H1 (cell line): ENCODE results near the gene KLB. TPM values are rescaled to one million over a fixed set of nuclear protein-coding genes. Genes with fewer than 3 reads are reported as not detected.

Experiments
- CHD2 ChIP-seq: IDR thresholded peaks from 2 replicates; pipeline ENCODE4 v1.6.1; 2012; ENCODE audit warnings: low read length, improper control_type of control experiment
- NANOG ChIP-seq: IDR thresholded peaks from 2 replicates; pipeline ENCODE4 v1.6.1; 2011; ENCODE audit warnings: low read length, low read depth, mild to moderate bottlenecking, inconsistent platforms; ENCODE audit not compliant: insufficient read depth, poor library complexity, severe bottlenecking
- RXRA ChIP-seq: IDR thresholded peaks from 2 replicates; pipeline ENCODE4 v1.6.1; 2011; ENCODE audit warnings: low read depth, mild to moderate bottlenecking, low read length, moderate library complexity; ENCODE audit not compliant: insufficient read depth
- TAF1 ChIP-seq: IDR thresholded peaks from 2 replicates; pipeline ENCODE4 v1.6.1; 2011; ENCODE audit warnings: mild to moderate bottlenecking, low read depth, low read length
- polyA plus RNA-seq, 7 experiments: library from polyadenylated mRNA; depleted of rRNA in 3 of 7; stranded (reverse) in 5 of 7; unstranded in 2 of 7; fragments of >200 nt in 5 of 7; fragments of 200-250 nt in 2 of 7; gene quantifications; 1 replicate in 5 of 7; 2 replicates in 1 of 7; 4 replicates in 1 of 7; pipeline versions ENCODE4 v1.2.1 to v1.2.3, GENCODE V29; 2011 to 2013; ENCODE audit warnings: missing spikeins in 2 of 7, mixed read lengths in 2 of 7
- total RNA-seq: library from RNA; stranded (reverse); fragmentation: NEBNext Ultra II Directional; extraction: Animal tissue kit (Norgen Biotek cat#: 25700); gene quantifications from 2 replicates; pipeline ENCODE4 v1.2.1, GENCODE V29; 2021
- TF ChIP-seq, protein P1 (sequence below): fragments of 300-600 bp; sonication (generic); IDR thresholded peaks from 2 replicates; pipeline ENCODE4 v1.7.1; 2012; ENCODE audit warnings: low read length, moderate library complexity, mild to moderate bottlenecking, inconsistent platforms; ENCODE audit not compliant: insufficient replicate concordance
- TF ChIP-seq, protein P2 (sequence below): IDR thresholded peaks from 2 replicates; pipeline ENCODE4 v1.6.1; 2012; ENCODE audit warnings: low read length, inconsistent platforms
- TF ChIP-seq, protein P3 (sequence below): IDR thresholded peaks from 2 replicates; pipeline ENCODE4 v1.6.1; 2012; ENCODE audit warnings: inconsistent platforms

KLB gene
- total and polyA plus RNA-seq, 2 of the 8 experiments (the other 6 are each of a cell fraction or from before 2014, with no cell fraction given) = 0.03 TPM; not detected in 1

DNA sequence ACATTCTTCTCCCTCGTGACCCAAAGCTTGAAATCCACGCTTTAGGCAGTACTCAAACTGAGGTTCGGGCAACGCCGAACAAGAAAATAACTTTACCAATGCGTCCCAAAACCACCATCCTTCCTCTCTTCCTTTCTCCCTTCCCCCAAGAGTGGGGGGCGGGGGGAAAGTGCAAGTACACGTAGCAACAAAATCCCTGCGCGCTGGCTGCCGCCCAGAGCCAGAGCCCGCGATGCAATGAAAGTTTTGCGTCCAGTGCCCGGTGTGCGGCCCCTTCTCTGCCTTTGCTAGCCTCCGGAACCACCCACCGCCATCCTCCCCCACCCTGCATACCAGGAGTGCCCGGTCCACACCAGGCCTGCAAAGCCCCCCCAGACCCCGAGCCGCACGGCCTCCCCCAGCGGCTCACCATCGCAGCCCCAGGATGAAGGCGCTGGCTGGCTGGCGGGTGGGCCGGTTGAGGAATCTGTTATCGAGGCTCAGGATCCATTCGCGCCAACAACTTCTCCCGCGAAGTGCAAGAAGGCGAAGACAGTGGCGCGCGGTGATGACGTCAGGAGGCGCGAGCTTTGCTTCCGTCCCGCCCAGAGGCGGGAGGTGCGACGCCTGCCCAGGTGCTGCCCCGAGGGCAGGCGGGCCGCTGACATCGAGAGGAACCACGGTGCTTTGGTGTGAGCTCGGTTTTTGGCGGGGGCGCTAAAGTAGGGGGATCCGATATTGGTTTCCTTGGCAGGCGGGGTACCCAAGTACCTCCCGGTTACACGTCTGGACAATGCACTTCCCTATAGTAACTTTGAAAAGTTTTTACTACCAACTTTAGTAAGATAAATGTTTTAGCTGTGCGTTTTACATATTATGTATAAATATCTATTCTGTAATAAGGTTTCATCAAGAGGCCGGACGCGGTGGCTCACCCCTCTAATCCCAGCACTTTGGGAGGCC, 40.6 kb upstream of the KLB start, which contains the start of gene RFC1 (continued):
- TF ChIP-seq, protein P1, sequence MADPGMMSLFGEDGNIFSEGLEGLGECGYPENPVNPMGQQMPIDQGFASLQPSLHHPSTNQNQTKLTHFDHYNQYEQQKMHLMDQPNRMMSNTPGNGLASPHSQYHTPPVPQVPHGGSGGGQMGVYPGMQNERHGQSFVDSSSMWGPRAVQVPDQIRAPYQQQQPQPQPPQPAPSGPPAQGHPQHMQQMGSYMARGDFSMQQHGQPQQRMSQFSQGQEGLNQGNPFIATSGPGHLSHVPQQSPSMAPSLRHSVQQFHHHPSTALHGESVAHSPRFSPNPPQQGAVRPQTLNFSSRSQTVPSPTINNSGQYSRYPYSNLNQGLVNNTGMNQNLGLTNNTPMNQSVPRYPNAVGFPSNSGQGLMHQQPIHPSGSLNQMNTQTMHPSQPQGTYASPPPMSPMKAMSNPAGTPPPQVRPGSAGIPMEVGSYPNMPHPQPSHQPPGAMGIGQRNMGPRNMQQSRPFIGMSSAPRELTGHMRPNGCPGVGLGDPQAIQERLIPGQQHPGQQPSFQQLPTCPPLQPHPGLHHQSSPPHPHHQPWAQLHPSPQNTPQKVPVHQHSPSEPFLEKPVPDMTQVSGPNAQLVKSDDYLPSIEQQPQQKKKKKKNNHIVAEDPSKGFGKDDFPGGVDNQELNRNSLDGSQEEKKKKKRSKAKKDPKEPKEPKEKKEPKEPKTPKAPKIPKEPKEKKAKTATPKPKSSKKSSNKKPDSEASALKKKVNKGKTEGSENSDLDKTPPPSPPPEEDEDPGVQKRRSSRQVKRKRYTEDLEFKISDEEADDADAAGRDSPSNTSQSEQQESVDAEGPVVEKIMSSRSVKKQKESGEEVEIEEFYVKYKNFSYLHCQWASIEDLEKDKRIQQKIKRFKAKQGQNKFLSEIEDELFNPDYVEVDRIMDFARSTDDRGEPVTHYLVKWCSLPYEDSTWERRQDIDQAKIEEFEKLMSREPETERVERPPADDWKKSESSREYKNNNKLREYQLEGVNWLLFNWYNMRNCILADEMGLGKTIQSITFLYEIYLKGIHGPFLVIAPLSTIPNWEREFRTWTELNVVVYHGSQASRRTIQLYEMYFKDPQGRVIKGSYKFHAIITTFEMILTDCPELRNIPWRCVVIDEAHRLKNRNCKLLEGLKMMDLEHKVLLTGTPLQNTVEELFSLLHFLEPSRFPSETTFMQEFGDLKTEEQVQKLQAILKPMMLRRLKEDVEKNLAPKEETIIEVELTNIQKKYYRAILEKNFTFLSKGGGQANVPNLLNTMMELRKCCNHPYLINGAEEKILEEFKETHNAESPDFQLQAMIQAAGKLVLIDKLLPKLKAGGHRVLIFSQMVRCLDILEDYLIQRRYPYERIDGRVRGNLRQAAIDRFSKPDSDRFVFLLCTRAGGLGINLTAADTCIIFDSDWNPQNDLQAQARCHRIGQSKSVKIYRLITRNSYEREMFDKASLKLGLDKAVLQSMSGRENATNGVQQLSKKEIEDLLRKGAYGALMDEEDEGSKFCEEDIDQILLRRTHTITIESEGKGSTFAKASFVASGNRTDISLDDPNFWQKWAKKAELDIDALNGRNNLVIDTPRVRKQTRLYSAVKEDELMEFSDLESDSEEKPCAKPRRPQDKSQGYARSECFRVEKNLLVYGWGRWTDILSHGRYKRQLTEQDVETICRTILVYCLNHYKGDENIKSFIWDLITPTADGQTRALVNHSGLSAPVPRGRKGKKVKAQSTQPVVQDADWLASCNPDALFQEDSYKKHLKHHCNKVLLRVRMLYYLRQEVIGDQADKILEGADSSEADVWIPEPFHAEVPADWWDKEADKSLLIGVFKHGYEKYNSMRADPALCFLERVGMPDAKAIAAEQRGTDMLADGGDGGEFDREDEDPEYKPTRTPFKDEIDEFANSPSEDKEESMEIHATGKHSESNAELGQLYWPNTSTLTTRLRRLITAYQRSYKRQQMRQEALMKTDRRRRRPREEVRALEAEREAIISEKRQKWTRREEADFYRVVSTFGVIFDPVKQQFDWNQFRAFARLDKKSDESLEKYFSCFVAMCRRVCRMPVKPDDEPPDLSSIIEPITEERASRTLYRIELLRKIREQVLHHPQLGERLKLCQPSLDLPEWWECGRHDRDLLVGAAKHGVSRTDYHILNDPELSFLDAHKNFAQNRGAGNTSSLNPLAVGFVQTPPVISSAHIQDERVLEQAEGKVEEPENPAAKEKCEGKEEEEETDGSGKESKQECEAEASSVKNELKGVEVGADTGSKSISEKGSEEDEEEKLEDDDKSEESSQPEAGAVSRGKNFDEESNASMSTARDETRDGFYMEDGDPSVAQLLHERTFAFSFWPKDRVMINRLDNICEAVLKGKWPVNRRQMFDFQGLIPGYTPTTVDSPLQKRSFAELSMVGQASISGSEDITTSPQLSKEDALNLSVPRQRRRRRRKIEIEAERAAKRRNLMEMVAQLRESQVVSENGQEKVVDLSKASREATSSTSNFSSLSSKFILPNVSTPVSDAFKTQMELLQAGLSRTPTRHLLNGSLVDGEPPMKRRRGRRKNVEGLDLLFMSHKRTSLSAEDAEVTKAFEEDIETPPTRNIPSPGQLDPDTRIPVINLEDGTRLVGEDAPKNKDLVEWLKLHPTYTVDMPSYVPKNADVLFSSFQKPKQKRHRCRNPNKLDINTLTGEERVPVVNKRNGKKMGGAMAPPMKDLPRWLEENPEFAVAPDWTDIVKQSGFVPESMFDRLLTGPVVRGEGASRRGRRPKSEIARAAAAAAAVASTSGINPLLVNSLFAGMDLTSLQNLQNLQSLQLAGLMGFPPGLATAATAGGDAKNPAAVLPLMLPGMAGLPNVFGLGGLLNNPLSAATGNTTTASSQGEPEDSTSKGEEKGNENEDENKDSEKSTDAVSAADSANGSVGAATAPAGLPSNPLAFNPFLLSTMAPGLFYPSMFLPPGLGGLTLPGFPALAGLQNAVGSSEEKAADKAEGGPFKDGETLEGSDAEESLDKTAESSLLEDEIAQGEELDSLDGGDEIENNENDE = no peak
- TF ChIP-seq CHD2 (peak; percentile 79; the same call in 1 of the 2 replicates), TAF1 (peak; percentile 91), RXRA (no peak), NANOG (peak; percentile 23)
- TF ChIP-seq, protein P2, sequence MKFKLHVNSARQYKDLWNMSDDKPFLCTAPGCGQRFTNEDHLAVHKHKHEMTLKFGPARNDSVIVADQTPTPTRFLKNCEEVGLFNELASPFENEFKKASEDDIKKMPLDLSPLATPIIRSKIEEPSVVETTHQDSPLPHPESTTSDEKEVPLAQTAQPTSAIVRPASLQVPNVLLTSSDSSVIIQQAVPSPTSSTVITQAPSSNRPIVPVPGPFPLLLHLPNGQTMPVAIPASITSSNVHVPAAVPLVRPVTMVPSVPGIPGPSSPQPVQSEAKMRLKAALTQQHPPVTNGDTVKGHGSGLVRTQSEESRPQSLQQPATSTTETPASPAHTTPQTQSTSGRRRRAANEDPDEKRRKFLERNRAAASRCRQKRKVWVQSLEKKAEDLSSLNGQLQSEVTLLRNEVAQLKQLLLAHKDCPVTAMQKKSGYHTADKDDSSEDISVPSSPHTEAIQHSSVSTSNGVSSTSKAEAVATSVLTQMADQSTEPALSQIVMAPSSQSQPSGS = peak; percentile 92
- TF ChIP-seq, protein P3, sequence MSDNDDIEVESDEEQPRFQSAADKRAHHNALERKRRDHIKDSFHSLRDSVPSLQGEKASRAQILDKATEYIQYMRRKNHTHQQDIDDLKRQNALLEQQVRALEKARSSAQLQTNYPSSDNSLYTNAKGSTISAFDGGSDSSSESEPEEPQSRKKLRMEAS = peak; percentile 100
